ENCODE measurements around the gene SIL1. TPM values are rescaled to one million over a fixed set of nuclear protein-coding genes. Genes with fewer than 3 reads are reported as not detected.
"Not testable (repeated sequence)": the region's sequence is repeated elsewhere in the genome, so short reads cannot be mapped to it uniquely, and the experiment has no call there.

SIL1 gene
- total and polyA plus RNA-seq, 2 of the 8 experiments (the other 6 are each of a cell fraction or from before 2014, with no cell fraction given) = 8.3 to 12.8 TPM

DNA sequence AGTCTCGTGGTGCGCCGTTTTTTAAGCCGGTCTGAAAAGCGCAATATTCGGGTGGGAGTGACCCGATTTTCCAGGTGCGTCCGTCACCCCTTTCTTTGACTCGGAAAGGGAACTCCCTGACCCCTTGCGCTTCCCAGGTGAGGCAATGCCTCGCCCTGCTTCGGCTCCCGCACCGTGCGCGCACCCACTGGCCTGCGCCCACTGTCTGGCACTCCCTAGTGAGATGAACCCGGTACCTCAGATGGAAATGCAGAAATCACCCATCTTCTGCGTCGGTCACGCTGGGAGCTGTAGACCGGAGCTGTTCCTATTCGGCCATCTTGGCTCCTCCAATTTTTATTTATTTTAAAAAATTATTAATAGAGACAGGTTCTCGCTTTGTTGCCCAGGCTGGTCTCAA lies 187.0 kb downstream of the SIL1 start:
- ChIA-PET POLR2A (ENCODE audit: partially characterized antibody) (interaction anchor here (0.8 to 2.2 kb wide), 6 partner anchors 9 to 443 kb away, joined by 3 to 13 read pairs (median 4); partner anchors contain the start of gene HSPA9), CTCF (ENCODE audit: partially characterized antibody) (interaction anchor here (0.5 kb wide), 1 partner anchor 209 kb away, joined by 4 read pairs; no protein-coding TSS in a partner anchor)
- H4K20me1 ChIP-seq (replicated peaks in 1 of 2; ENCODE audit: control insufficient read depth in 1 of 2, insufficient read depth in 2 of 2, low read length in 2 of 2); H3K79me1 ChIP-seq (ENCODE audit: low read depth, low read length); H2BK15ac ChIP-seq (ENCODE audit: low read length); H4K91ac ChIP-seq (replicated peaks; ENCODE audit: insufficient read length, low read length); H2BK120ac ChIP-seq (replicated peaks; ENCODE audit: low read depth, low read length); H3K79me2 ChIP-seq (ENCODE audit: control insufficient read depth in 1 of 2, insufficient read depth in 2 of 2, low read length in 2 of 2); H3K9me3 ChIP-seq (ENCODE audit: insufficient read depth in 2 of 2, low read depth in 1 of 2, low read length in 1 of 2); H2AK5ac ChIP-seq (ENCODE audit: low read depth, low read length); H3K36me3 ChIP-seq (ENCODE audit: control insufficient read depth in 2 of 4, insufficient read depth in 4 of 4, low read length in 3 of 4); H3K27me3 ChIP-seq (replicated peaks in 1 of 4; ENCODE audit: control insufficient read depth in 3 of 4, extremely low read depth in 1 of 4, insufficient read depth in 3 of 4, low read length in 3 of 4); H3K23me2 ChIP-seq (ENCODE audit: low read depth, low read length); H2BK20ac ChIP-seq (ENCODE audit: low read length); H3K56ac ChIP-seq (replicated peaks; ENCODE audit: insufficient read length, low read depth, low read length); H3K4me1 ChIP-seq (replicated peaks in 1 of 4; ENCODE audit: control insufficient read depth in 3 of 4, insufficient read depth in 4 of 4, low read length in 3 of 4); H3K4ac ChIP-seq (replicated peaks; ENCODE audit: insufficient read length, low read depth, low read length); FAIRE-seq; H4K8ac ChIP-seq (ENCODE audit: extremely low read depth, insufficient read depth, low read length); H3K14ac ChIP-seq (ENCODE audit: insufficient read length); H3K23ac ChIP-seq (ENCODE audit: insufficient read length): not testable (repeated sequence)
- H3K9ac ChIP-seq (replicated peaks in 1 of 4; ENCODE audit: extremely low read depth in 1 of 4, low read depth in 3 of 4, low read length in 3 of 4) = peak overlapping the region; percentile 15 to 74 (median 36); a peak in 6 of 7 replicates
- 0 out of 2 replicates have a peak overlapping the region, but pooled peaks have one; percentile 35 for H2AFZ ChIP-seq (ENCODE audit: low read length)
- DNase-seq (ENCODE audit: low read depth in 1 of 2, low spot score in 2 of 2) = peak in 1 of 2 experiments; percentile 59
- peak overlapping the region; percentile 87; the same call in 1 of the 2 replicates for H3K18ac ChIP-seq (ENCODE audit: extremely low read depth, low read length)
- H3K4me3 ChIP-seq (ENCODE audit: extremely low read depth in 1 of 4, insufficient read depth in 2 of 4, low read depth in 3 of 4, low read length in 4 of 4) = peak overlapping the region; percentile 14 to 52 (median 30); a peak in 5 of 8 replicates
- H4K5ac ChIP-seq (ENCODE audit: insufficient read length, low read depth, low read length) = peak overlapping the region; percentile 69
- H2BK5ac ChIP-seq (ENCODE audit: low read depth, low read length) = 0 out of 2 replicates have a peak overlapping the region, but pooled peaks have one; percentile 3
- WGBS, 2 experiments (ENCODE audit: extremely low coverage in 1 of 2, insufficient coverage in 1 of 2, insufficient read length in 1 of 2, insufficient replicate concordance in 2 of 2, low coverage in 1 of 2, low lambda C conversion rate in 2 of 2, missing lambda C conversion rate in 1 of 2) = 21% methylated on average over 15 of the region's 25 CpGs; no CpG with 5 or more reads in 1 of the 2 experiments
- H3K27ac ChIP-seq (ENCODE audit: low read depth, low read length) = peak overlapping the region; percentile 58; the same call in 1 of the 2 replicates
- H2BK12ac ChIP-seq (ENCODE audit: low read depth, low read length) = peak overlapping the region; percentile 52; the same call in 1 of the 2 replicates
- 0 out of 2 replicates have a peak, but pooled peaks have one; percentile 20 for TF ChIP-seq TAF1 (IDR thresholded peaks at IDR 0.05; ENCODE audit: low read depth, low read length)
- TF ChIP-seq YY1 (IDR thresholded peaks at IDR 0.05; ENCODE audit: low read depth, low read length) = peak; percentile 73; the same call in 1 of the 2 replicates
- peak overlapping the region; percentile 48 to 54 for H3K4me2 ChIP-seq (ENCODE audit: insufficient read depth in 1 of 2, low read depth in 2 of 2, low read length in 2 of 2)
